ENCODE results near the gene ADNP2.
A peak's percentile ranks its signal among the peaks of the same experiment; 100 is the strongest.

Gene ADNP2

GRCh38 chr18:80105369-80106167 lies 3.5 kb upstream of the ADNP2 start:
- peak in 1 of 2 donors; percentile 32 for DNase-seq (ENCODE audit: low read depth in 2 of 2)

GRCh38 chr18:80106482-80107051 lies 2.5 kb upstream of the ADNP2 start:
- DNase-seq (ENCODE audit: low read depth in 2 of 2): no peak

- DNase-seq (ENCODE audit: low read depth in 2 of 2): no peak
These were observed 1.6 kb upstream of the ADNP2 start for GRCh38 chr18:80107426-80107825.

GRCh38 chr18:80108121-80108536 lies 933 bp upstream of the ADNP2 start:
- DNase-seq (ENCODE audit: low read depth in 2 of 2): no peak

GRCh38 chr18:80109676-80110078 lies 615 bp downstream of the ADNP2 start:
- DNase-seq (ENCODE audit: low read depth in 2 of 2): peak in 1 of 2 donors; percentile 14

- no peak for DNase-seq (ENCODE audit: low read depth in 2 of 2)
These were observed 3.7 kb downstream of the ADNP2 start for GRCh38 chr18:80112624-80113248.

- DNase-seq (ENCODE audit: low read depth in 2 of 2): no peak
These were observed 6.0 kb downstream of the ADNP2 start for GRCh38 chr18:80115035-80115434.

- DNase-seq (ENCODE audit: low read depth in 2 of 2): no peak
These were observed 10.0 kb downstream of the ADNP2 start for GRCh38 chr18:80119111-80119510.

GRCh38 chr18:80120932-80121331 lies 11.9 kb downstream of the ADNP2 start:
- DNase-seq (ENCODE audit: low read depth in 2 of 2): no peak

GRCh38 chr18:80124131-80124530 lies 15.1 kb downstream of the ADNP2 start:
- DNase-seq (ENCODE audit: low read depth in 2 of 2): no peak

GRCh38 chr18:80126797-80127196 lies 17.7 kb downstream of the ADNP2 start:
- DNase-seq (ENCODE audit: low read depth in 2 of 2): no peak

- no peak for DNase-seq (ENCODE audit: low read depth in 2 of 2)
These were observed 18.6 kb downstream of the ADNP2 start for GRCh38 chr18:80127635-80128034.

- no peak for DNase-seq (ENCODE audit: low read depth in 2 of 2)
These were observed 20.8 kb downstream of the ADNP2 start for GRCh38 chr18:80129672-80130367.

GRCh38 chr18:80130555-80130954 lies 21.5 kb downstream of the ADNP2 start:
- DNase-seq (ENCODE audit: low read depth in 2 of 2): no peak

GRCh38 chr18:80132180-80132812 lies 23.2 kb downstream of the ADNP2 start:
- DNase-seq (ENCODE audit: low read depth in 2 of 2): no peak

GRCh38 chr18:80133124-80133523 lies 24.1 kb downstream of the ADNP2 start:
- no peak for DNase-seq (ENCODE audit: low read depth in 2 of 2)

- no peak for DNase-seq (ENCODE audit: low read depth in 2 of 2)
These were observed 26.1 kb downstream of the ADNP2 start for GRCh38 chr18:80135136-80135535.

GRCh38 chr18:80136679-80137078 lies 27.6 kb downstream of the ADNP2 start:
- no peak for DNase-seq (ENCODE audit: low read depth in 2 of 2)

GRCh38 chr18:80137137-80137536 lies 28.1 kb downstream of the ADNP2 start:
- no peak for DNase-seq (ENCODE audit: low read depth in 2 of 2)

GRCh38 chr18:80137976-80138375 lies 28.9 kb downstream of the ADNP2 start:
- no peak for DNase-seq (ENCODE audit: low read depth in 2 of 2)

- no peak for DNase-seq (ENCODE audit: low read depth in 2 of 2)
These were observed 31.5 kb downstream of the ADNP2 start for GRCh38 chr18:80140455-80140985.

GRCh38 chr18:80143881-80144280 lies 34.8 kb downstream of the ADNP2 start:
- DNase-seq (ENCODE audit: low read depth in 2 of 2): no peak
